IMR-90 (cell line): ENCODE data around the gene PREP. TPM values are rescaled to one million over a fixed set of nuclear protein-coding genes. Genes with fewer than 3 reads are reported as not detected.

Source experiments
- ATAC-seq: fragments of 200-7000 bp; cut with Tn5 transposase; 2 replicates; pipeline ENCODE4 v1.9.1; 2020; ENCODE audit warnings: low read depth, mild to moderate bottlenecking, moderate library complexity
- BruUV-seq: library from RNA; stranded (reverse); fragments of 400-500 nt; replicated peaks from 2 replicates; lab custom pipeline; 2021; lab: Mats Ljungman, UMichigan
- CTCF ChIA-PET: fragments of 300-600 bp; formaldehyde crosslinking; extraction: SDS; loops from one replicate; lab custom pipeline; 2021; ENCODE audit warnings: antibody characterized with exemption; lab: Yijun Ruan, JAX
- POLR2A ChIA-PET: fragments of 300-600 bp; sonication (Branson Sonifier 250); formaldehyde crosslinking; loops from one replicate; lab custom pipeline; 2022; ENCODE audit warnings: antibody characterized with exemption; ENCODE audit not compliant: unreplicated experiment; lab: Charles Lee
- DNase-seq: peaks from one replicate; pipeline ENCODE4 v3.0.0; 2013
- H2AFZ ChIP-seq: replicated peaks from 2 replicates; pipeline ENCODE3; 2013; ENCODE audit warnings: low read length, mild to moderate bottlenecking; ENCODE audit not compliant: poor library complexity
- H2AK5ac ChIP-seq: 2 replicates; pipeline ENCODE4 v1.6.1; 2013; ENCODE audit warnings: low read depth, low read length, inconsistent platforms
- H2AK9ac ChIP-seq: replicated peaks from 2 replicates; pipeline ENCODE3; 2013; ENCODE audit warnings: mild to moderate bottlenecking, low read depth, low read length, moderate library complexity; ENCODE audit not compliant: poor library complexity
- H2BK120ac ChIP-seq: 2 replicates; pipeline ENCODE4 v1.6.1; 2013; ENCODE audit warnings: low read depth, low read length, inconsistent platforms
- H2BK15ac ChIP-seq: 3 replicates; pipeline ENCODE4 v1.6.1; 2013; ENCODE audit warnings: low read depth, low read length, inconsistent platforms
- H2BK20ac ChIP-seq: 2 replicates; pipeline ENCODE4 v1.6.1; 2013; ENCODE audit warnings: low read depth, mild to moderate bottlenecking, inconsistent platforms, low read length, moderate library complexity
- H2BK5ac ChIP-seq: 2 replicates; pipeline ENCODE4 v1.6.1; 2013; ENCODE audit warnings: mild to moderate bottlenecking, low read depth, low read length, inconsistent platforms; ENCODE audit not compliant: poor library complexity, severe bottlenecking
- H3K14ac ChIP-seq: replicated peaks from 2 replicates; pipeline ENCODE4 v1.6.1; 2013; ENCODE audit warnings: low read depth, low read length, inconsistent platforms
- H3K18ac ChIP-seq: 2 replicates; pipeline ENCODE4 v1.6.1; 2013; ENCODE audit warnings: low read depth, low read length, control low read depth
- H3K23ac ChIP-seq: 2 replicates; pipeline ENCODE4 v1.6.1; 2013; ENCODE audit warnings: low read depth, low read length, inconsistent platforms
- H3K27ac ChIP-seq: 2 replicates; pipeline ENCODE4 v1.5.1; 2013; ENCODE audit warnings: mild to moderate bottlenecking, control low read depth, low read length; ENCODE audit not compliant: insufficient read depth
- H3K27me3 ChIP-seq: 2 replicates; pipeline ENCODE4 v1.6.1; 2013; ENCODE audit warnings: low read length; ENCODE audit not compliant: control insufficient read depth, insufficient read depth
- H3K36me3 ChIP-seq: 2 replicates; pipeline ENCODE4 v1.6.1; 2013; ENCODE audit warnings: low read length, mixed read lengths; ENCODE audit not compliant: control insufficient read depth, insufficient read depth
- H3K4ac ChIP-seq: 2 replicates; pipeline ENCODE4 v1.6.1; 2013; ENCODE audit warnings: low read depth, low read length, inconsistent platforms
- H3K4me1 ChIP-seq: 2 replicates; pipeline ENCODE4 v1.6.1; 2013; ENCODE audit warnings: low read length, mixed read lengths; ENCODE audit not compliant: control insufficient read depth, insufficient read depth
- H3K4me2 ChIP-seq: 2 replicates; pipeline ENCODE4 v1.6.1; 2013; ENCODE audit warnings: low read depth, mild to moderate bottlenecking, control low read depth, low read length, moderate library complexity
- H3K4me3 ChIP-seq: 2 replicates; pipeline ENCODE4 v1.5.1; 2013; ENCODE audit warnings: low read depth, mild to moderate bottlenecking, control low read depth, low read length, moderate library complexity; ENCODE audit not compliant: insufficient read depth
- H3K56ac ChIP-seq: 2 replicates; pipeline ENCODE4 v1.6.1; 2013; ENCODE audit warnings: low read length, inconsistent platforms; ENCODE audit not compliant: insufficient read depth; ENCODE audit errors: extremely low read depth
- H3K79me1 ChIP-seq, 2 experiments: 2 replicates each; pipeline ENCODE4 v1.6.1; 2013; ENCODE audit warnings: low read length in 2 of 2, inconsistent platforms in 1 of 2, low read depth in 1 of 2
- H3K9ac ChIP-seq: 2 replicates; pipeline ENCODE4 v1.6.1; 2013; ENCODE audit warnings: low read depth, low read length, control low read depth
- H3K9me1 ChIP-seq: 2 replicates; pipeline ENCODE4 v1.6.1; 2013; ENCODE audit warnings: low read length, inconsistent platforms; ENCODE audit not compliant: insufficient read depth
- H3K9me3 ChIP-seq: 2 replicates; pipeline ENCODE4 v1.6.1; 2013; ENCODE audit warnings: low read length; ENCODE audit not compliant: control insufficient read depth, insufficient read depth
- H4K20me1 ChIP-seq: 2 replicates; pipeline ENCODE4 v1.6.1; 2013; ENCODE audit warnings: low read length, inconsistent platforms; ENCODE audit not compliant: insufficient read depth
- H4K5ac ChIP-seq: 2 replicates; pipeline ENCODE4 v1.6.1; 2013; ENCODE audit warnings: mild to moderate bottlenecking, low read depth, low read length, control low read depth
- H4K8ac ChIP-seq, 2 experiments: 2 replicates each; pipeline ENCODE4 v1.6.1; 2013; ENCODE audit warnings: low read depth in 2 of 2, low read length in 2 of 2, control low read depth in 1 of 2, inconsistent platforms in 1 of 2
- H4K91ac ChIP-seq: 2 replicates; pipeline ENCODE4 v1.6.1; 2013; ENCODE audit warnings: low read depth, low read length, inconsistent platforms; ENCODE audit not compliant: insufficient read depth
- BHLHE40 ChIP-seq: fragments of 150-350 bp; IDR thresholded peaks from 2 replicates; pipeline ENCODE4 v1.6.1; 2016; ENCODE audit warnings: mild to moderate bottlenecking, low read depth, low read length
- CEBPB ChIP-seq: IDR thresholded peaks from 2 replicates; pipeline ENCODE4 v1.6.1; 2012; ENCODE audit warnings: low read depth, low read length, improper control_type of control experiment
- CTCF ChIP-seq: conservative IDR thresholded peaks from 2 replicates; pipeline ENCODE4 v1.5.1; 2012; ENCODE audit warnings: mild to moderate bottlenecking, low read depth, low read length, improper control_type of control experiment
- ELK1 ChIP-seq: fragments of 150-350 bp; IDR thresholded peaks from 2 replicates; pipeline ENCODE4 v1.6.1; 2016; ENCODE audit warnings: low read depth, mild to moderate bottlenecking, low read length, moderate library complexity, borderline replicate concordance
- FOS ChIP-seq: fragments of 150-350 bp; IDR thresholded peaks from 2 replicates; pipeline ENCODE4 v1.6.1; 2016; ENCODE audit warnings: low read depth, low read length
- MAFK ChIP-seq: IDR thresholded peaks from 2 replicates; pipeline ENCODE4 v1.6.1; 2012; ENCODE audit warnings: low read depth, low read length, improper control_type of control experiment
- MXI1 ChIP-seq: IDR thresholded peaks from 2 replicates; pipeline ENCODE4 v1.6.1; 2012; ENCODE audit warnings: low read depth, mild to moderate bottlenecking, low read length, moderate library complexity, borderline replicate concordance
- POLR2A ChIP-seq: IDR thresholded peaks from 2 replicates; pipeline ENCODE4 v1.6.1; 2012; ENCODE audit warnings: mild to moderate bottlenecking, low read depth, low read length
- RFX5 ChIP-seq: IDR thresholded peaks from 2 replicates; pipeline ENCODE4 v1.8.0; 2012; ENCODE audit warnings: low read depth, mild to moderate bottlenecking, low read length, moderate library complexity
- USF2 ChIP-seq: fragments of 150-350 bp; IDR thresholded peaks from 2 replicates; pipeline ENCODE4 v1.6.1; 2017; ENCODE audit warnings: mild to moderate bottlenecking, antibody characterized with exemption, low read length, low read depth
- WGBS, 2 experiments: methylation state at CpG; one replicate each; pipeline versions ENCODE4 v1.1.5 to v1.1.7; 2013; ENCODE audit warnings: missing lambda C conversion rate in 2 of 2; ENCODE audit not compliant: insufficient read length in 1 of 2; ENCODE audit errors: extremely low coverage in 2 of 2; 5-methylcytosine and 5-hydroxymethylcytosine counted together
- dilution Hi-C: fragments of 300-500 bp; cut with HindIII; formaldehyde crosslinking; loops from one replicate; pipeline ENCODE4 v1.14.3; 2018; ENCODE audit warnings: low sequenced_read_pairs; ENCODE audit not compliant: unreplicated experiment
- in situ Hi-C: fragments of 300-500 bp; cut with MboI; formaldehyde crosslinking; loops from 3 replicates; pipeline ENCODE4 v1.14.3; 2019; ENCODE audit warnings: low sequenced_read_pairs, inconsistent platforms, mixed read lengths
- intact Hi-C: fragments of 100-400 bp; cut with micrococcal nuclease; formaldehyde crosslinking; loops from 2 replicates; pipeline ENCODE4 v1.10.0; 2022
- polyA plus RNA-seq, 3 experiments: library from polyadenylated mRNA; depleted of rRNA; stranded (reverse); fragments of >200 nt; gene quantifications; 2 replicates each; pipeline ENCODE4 v1.2.3, GENCODE V29; 2012; ENCODE audit warnings: low replicate concordance in 1 of 3
- total RNA-seq: library from RNA; depleted of rRNA; stranded (reverse); fragments of >200 nt; gene quantifications from 2 replicates; pipeline ENCODE4 v1.2.3, GENCODE V29; 2012

PREP gene
- total and polyA plus RNA-seq, 2 of the 4 experiments (the other 2 are of a cell fraction): 21.0 to 25.7 TPM

- Histone ChIP-seq H4K91ac (0 out of 2 replicates have a peak overlapping the region, but pooled peaks have one; percentile 53), H4K5ac (peak overlapping the region; percentile 25; the same call in 1 of the 2 replicates), H3K4me1 (peaks cover 23% of the 10 kb centered on the region), H3K9me1 (peaks cover 3% of the 10 kb centered on the region), H3K4ac (peak overlapping the region; percentile 79), H3K36me3 (no peaks in the 10 kb centered on the region), H2BK15ac (peak overlapping the region; percentile 23; the same call in 1 of the 3 replicates), H4K20me1 (no peaks in the 10 kb centered on the region), H2BK120ac (peak overlapping the region; percentile 66), H3K4me3 (no peak overlapping the region), H2AK5ac (peak overlapping the region; percentile 31), H3K9ac (no peak overlapping the region), H3K14ac (peak overlapping the region; percentile 50), H3K4me2 (peak overlapping the region; percentile 31; the same call in 1 of the 2 replicates), H3K79me1 (no peaks in the 10 kb centered on the region), H3K23ac (peak overlapping the region; percentile 50; the same call in 1 of the 2 replicates), H3K18ac (peak overlapping the region; percentile 19; the same call in 1 of the 2 replicates), H2BK20ac (peak overlapping the region; percentile 91), H3K27me3 (no peaks in the 10 kb centered on the region), H3K56ac (0 out of 2 replicates have a peak overlapping the region, but pooled peaks have one; percentile 39), H2BK5ac (peak overlapping the region; percentile 33), H2AFZ (no peak overlapping the region), H3K9me3 (no peaks in the 10 kb centered on the region), H3K27ac (0 out of 2 replicates have a peak overlapping the region, but pooled peaks have one; percentile 2), H4K8ac (peak overlapping the region in 1 of 2 experiments; percentile 34; a peak in 1 of 4 replicates), H2AK9ac (no peak overlapping the region)
- dilution Hi-C loops: no loop called here
- intact Hi-C loops: loop anchor here (2.0 to 5.0 kb wide), 6 partner anchors 53 to 871 kb away; partner anchors contain the start of gene PRDM1
- DNase-seq (peak; percentile 74), ATAC-seq (peak; percentile 24; the same call in 1 of the 2 replicates)
- TF ChIP-seq MXI1 (no peak), RFX5 (no peak), USF2 (no peak), BHLHE40 (no peak), CTCF (no peak), POLR2A (no peak), CEBPB (no peak), MAFK (no peak), FOS (no peak), ELK1 (no peak)
- ChIA-PET CTCF (interaction anchor here (1.0 kb wide), 1 partner anchor 871 kb away, joined by 3 read pairs; no protein-coding TSS in a partner anchor), POLR2A (no interaction called here)
- in situ Hi-C loops: loop anchor here (10.0 kb wide), 1 partner anchor 875 kb away; no protein-coding TSS in a partner anchor
- WGBS, 2 experiments: no CpG with 5 or more reads among the region's 4 CpGs
- no TSS peak for BruUV-seq
Measured at GRCh38 chr6:105429676-105430075, 26.8 kb upstream of the PREP start.
